PFSK-1 (cell line): ENCODE results near the gene PIP4K2A.

ENCODE experiments used
- POLR2AphosphoS5 ChIP-seq: IDR thresholded peaks from 2 replicates; pipeline ENCODE4 v1.6.1; 2012; ENCODE audit warnings: low read depth, mild to moderate bottlenecking, control low read depth, low read length, moderate library complexity
- SIN3A ChIP-seq: IDR thresholded peaks from 2 replicates; pipeline ENCODE4 v1.6.1; 2012; ENCODE audit warnings: mild to moderate bottlenecking, low read length, moderate library complexity, borderline replicate concordance; ENCODE audit not compliant: insufficient read depth
- TAF1 ChIP-seq: IDR thresholded peaks from 2 replicates; pipeline ENCODE4 v1.6.1; 2012; ENCODE audit warnings: low read length, control low read depth, borderline replicate concordance; ENCODE audit not compliant: insufficient read depth
- TF ChIP-seq, protein P1 (sequence below), 2 experiments: IDR thresholded peaks; 2 replicates each; pipeline versions ENCODE4 v1.6.1 to v1.8.0; 2011 to 2012; ENCODE audit warnings: low read depth in 2 of 2, low read length in 2 of 2, control low read depth in 1 of 2, inconsistent platforms in 1 of 2, mild to moderate bottlenecking in 1 of 2, moderate library complexity in 1 of 2; ENCODE audit not compliant: insufficient read depth in 1 of 2

DNA sequence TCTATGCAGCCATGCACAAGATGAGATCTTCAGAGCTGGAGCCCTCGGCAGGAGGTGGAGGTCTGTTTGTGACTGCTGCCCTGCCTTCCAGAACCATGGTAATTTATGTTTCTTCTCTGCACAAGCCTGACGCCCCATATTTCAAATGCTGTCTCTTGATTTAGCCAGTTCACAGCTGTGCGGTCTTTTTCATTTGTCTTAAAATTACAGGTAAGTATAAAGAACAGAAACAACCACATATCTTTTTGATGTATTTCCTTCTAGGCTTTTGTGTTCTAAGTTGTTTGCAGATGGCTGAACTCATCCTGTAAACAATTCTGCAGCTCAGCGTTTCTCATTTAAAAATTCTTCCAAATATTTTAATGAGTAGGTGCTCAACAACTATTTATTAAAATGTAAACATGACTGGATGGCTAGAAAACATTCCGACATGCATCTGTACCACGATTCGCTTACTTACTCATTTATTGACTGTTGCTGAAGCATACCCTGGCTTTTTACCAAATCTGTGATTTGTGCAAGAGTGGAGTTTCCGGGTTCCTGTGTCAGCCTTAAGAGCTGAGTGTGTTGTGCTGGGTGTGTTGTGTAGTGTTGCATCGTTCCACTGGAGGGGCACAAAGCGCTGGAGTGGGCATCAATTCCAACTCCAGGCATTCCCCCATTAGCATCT lies 58.9 kb downstream of the PIP4K2A start:
- TF ChIP-seq, protein P1, sequence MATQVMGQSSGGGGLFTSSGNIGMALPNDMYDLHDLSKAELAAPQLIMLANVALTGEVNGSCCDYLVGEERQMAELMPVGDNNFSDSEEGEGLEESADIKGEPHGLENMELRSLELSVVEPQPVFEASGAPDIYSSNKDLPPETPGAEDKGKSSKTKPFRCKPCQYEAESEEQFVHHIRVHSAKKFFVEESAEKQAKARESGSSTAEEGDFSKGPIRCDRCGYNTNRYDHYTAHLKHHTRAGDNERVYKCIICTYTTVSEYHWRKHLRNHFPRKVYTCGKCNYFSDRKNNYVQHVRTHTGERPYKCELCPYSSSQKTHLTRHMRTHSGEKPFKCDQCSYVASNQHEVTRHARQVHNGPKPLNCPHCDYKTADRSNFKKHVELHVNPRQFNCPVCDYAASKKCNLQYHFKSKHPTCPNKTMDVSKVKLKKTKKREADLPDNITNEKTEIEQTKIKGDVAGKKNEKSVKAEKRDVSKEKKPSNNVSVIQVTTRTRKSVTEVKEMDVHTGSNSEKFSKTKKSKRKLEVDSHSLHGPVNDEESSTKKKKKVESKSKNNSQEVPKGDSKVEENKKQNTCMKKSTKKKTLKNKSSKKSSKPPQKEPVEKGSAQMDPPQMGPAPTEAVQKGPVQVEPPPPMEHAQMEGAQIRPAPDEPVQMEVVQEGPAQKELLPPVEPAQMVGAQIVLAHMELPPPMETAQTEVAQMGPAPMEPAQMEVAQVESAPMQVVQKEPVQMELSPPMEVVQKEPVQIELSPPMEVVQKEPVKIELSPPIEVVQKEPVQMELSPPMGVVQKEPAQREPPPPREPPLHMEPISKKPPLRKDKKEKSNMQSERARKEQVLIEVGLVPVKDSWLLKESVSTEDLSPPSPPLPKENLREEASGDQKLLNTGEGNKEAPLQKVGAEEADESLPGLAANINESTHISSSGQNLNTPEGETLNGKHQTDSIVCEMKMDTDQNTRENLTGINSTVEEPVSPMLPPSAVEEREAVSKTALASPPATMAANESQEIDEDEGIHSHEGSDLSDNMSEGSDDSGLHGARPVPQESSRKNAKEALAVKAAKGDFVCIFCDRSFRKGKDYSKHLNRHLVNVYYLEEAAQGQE (IDR thresholded peaks at IDR 0.05; ENCODE audit: insufficient read depth in 1 of 2, low read depth in 2 of 2, low read length in 2 of 2) = no peak
- TF ChIP-seq SIN3A (no peak), POLR2AphosphoS5 (no peak), TAF1 (no peak)
